PC-3 (cell line): Measurements from ENCODE around the gene EZH1. TPM values are rescaled to one million over a fixed set of nuclear protein-coding genes. Genes with fewer than 3 reads are reported as not detected.

ENCODE experiments used
- ATAC-seq: fragments of 200-7000 bp; cut with Tn5 transposase; 2 replicates; pipeline ENCODE4 v1.9.1; 2020; ENCODE audit warnings: mild to moderate bottlenecking, moderate library complexity
- BruUV-seq: library from RNA; stranded (reverse); fragments of 400-500 nt; replicated peaks from 2 replicates; lab custom pipeline; 2021; lab: Mats Ljungman, UMichigan
- CTCF ChIA-PET: fragments of 300-600 bp; sonication (Branson Sonifier 250); formaldehyde crosslinking; loops from one replicate; lab custom pipeline; 2022; ENCODE audit warnings: antibody characterized with exemption; lab: Charles Lee
- POLR2A ChIA-PET: fragments of 300-600 bp; sonication (Branson Sonifier 250); formaldehyde crosslinking; loops from one replicate; lab custom pipeline; 2022; ENCODE audit warnings: antibody characterized with exemption; ENCODE audit not compliant: unreplicated experiment; lab: Charles Lee
- DNase-seq: peaks from one replicate; pipeline ENCODE4 v3.0.0-alpha.2; 2015
- H2AFZ ChIP-seq: fragments of 300-600 bp; sonication (generic); 2 replicates; pipeline ENCODE4 v1.6.0; 2016; ENCODE audit warnings: antibody characterized with exemption, low read length
- H3F3A ChIP-seq: fragments of 300-600 bp; sonication (generic); one replicate; pipeline ENCODE4 v1.6.0; 2017; ENCODE audit warnings: antibody characterized with exemption, low read length, control low read depth, mild to moderate bottlenecking; ENCODE audit not compliant: unreplicated experiment
- H3K27ac ChIP-seq: fragments of 300-600 bp; sonication (generic); 2 replicates; pipeline ENCODE4 v1.5.1; 2016; ENCODE audit warnings: mild to moderate bottlenecking, low read length
- H3K27me3 ChIP-seq: fragments of 300-600 bp; sonication (generic); 2 replicates; pipeline ENCODE4 v1.6.1; 2016; ENCODE audit warnings: low read length, mixed read lengths
- H3K36me3 ChIP-seq: fragments of 300-600 bp; sonication (generic); 2 replicates; pipeline ENCODE4 v1.6.1; 2016; ENCODE audit warnings: low read depth, mixed run types, low read length, mixed read lengths
- H3K4me1 ChIP-seq: fragments of 300-600 bp; sonication (generic); 2 replicates; pipeline ENCODE4 v1.5.1; 2016; ENCODE audit warnings: low read length; ENCODE audit not compliant: insufficient read depth
- H3K4me2 ChIP-seq: fragments of 300-600 bp; sonication (generic); 2 replicates; pipeline ENCODE4 v1.6.0; 2016; ENCODE audit warnings: low read length
- H3K4me3 ChIP-seq: fragments of 300-600 bp; sonication (generic); 2 replicates; pipeline ENCODE4 v1.5.1; 2016; ENCODE audit warnings: mild to moderate bottlenecking, low read length, mixed read lengths
- H3K79me2 ChIP-seq: fragments of 300-600 bp; sonication (generic); 2 replicates; pipeline ENCODE4 v1.6.1; 2017; ENCODE audit warnings: low read length, mixed read lengths
- H3K9ac ChIP-seq: fragments of 300-600 bp; sonication (generic); 2 replicates; pipeline ENCODE4 v1.6.0; 2016; ENCODE audit warnings: mild to moderate bottlenecking, low read length
- H3K9me2 ChIP-seq: fragments of 300-600 bp; sonication (generic); replicated peaks from 2 replicates; pipeline ENCODE4 v1.6.1; 2016; ENCODE audit warnings: mixed run types, low read length, mixed read lengths
- H3K9me3 ChIP-seq: fragments of 300-600 bp; sonication (generic); 2 replicates; pipeline ENCODE4 v1.6.1; 2016; ENCODE audit warnings: low read length, mixed read lengths
- H4K20me1 ChIP-seq: fragments of 300-600 bp; sonication (generic); 2 replicates; pipeline ENCODE4 v1.6.1; 2016; ENCODE audit warnings: low read length, mixed read lengths
- CTCF ChIP-seq: fragments of 300-600 bp; sonication (generic); conservative IDR thresholded peaks from 2 replicates; pipeline ENCODE4 v1.5.1; 2017; ENCODE audit warnings: antibody characterized with exemption, low read depth, mild to moderate bottlenecking, low read length
- EZH2 ChIP-seq: fragments of 300-600 bp; sonication (generic); IDR thresholded peaks from one replicate; pipeline ENCODE4 v1.6.1; 2017; ENCODE audit warnings: antibody characterized with exemption, mild to moderate bottlenecking, low read length; ENCODE audit not compliant: unreplicated experiment
- EZH2phosphoT487 ChIP-seq: fragments of 300-600 bp; sonication (generic); IDR thresholded peaks from 2 replicates; pipeline ENCODE4 v1.6.1; 2018; ENCODE audit warnings: mild to moderate bottlenecking, antibody characterized with exemption, low read length, borderline replicate concordance
- intact Hi-C: fragments of 100-400 bp; cut with micrococcal nuclease; formaldehyde crosslinking; loops from 2 replicates; pipeline ENCODE4 v1.9.0; 2023
- total RNA-seq: library from RNA; depleted of rRNA; stranded (reverse); fragments of >200 nt; gene quantifications from 2 replicates; pipeline ENCODE4 v1.2.3, GENCODE V29; 2014

The EZH1 gene
- total RNA-seq, 1 experiment from 2014 or later, result 5.8 TPM

DNA sequence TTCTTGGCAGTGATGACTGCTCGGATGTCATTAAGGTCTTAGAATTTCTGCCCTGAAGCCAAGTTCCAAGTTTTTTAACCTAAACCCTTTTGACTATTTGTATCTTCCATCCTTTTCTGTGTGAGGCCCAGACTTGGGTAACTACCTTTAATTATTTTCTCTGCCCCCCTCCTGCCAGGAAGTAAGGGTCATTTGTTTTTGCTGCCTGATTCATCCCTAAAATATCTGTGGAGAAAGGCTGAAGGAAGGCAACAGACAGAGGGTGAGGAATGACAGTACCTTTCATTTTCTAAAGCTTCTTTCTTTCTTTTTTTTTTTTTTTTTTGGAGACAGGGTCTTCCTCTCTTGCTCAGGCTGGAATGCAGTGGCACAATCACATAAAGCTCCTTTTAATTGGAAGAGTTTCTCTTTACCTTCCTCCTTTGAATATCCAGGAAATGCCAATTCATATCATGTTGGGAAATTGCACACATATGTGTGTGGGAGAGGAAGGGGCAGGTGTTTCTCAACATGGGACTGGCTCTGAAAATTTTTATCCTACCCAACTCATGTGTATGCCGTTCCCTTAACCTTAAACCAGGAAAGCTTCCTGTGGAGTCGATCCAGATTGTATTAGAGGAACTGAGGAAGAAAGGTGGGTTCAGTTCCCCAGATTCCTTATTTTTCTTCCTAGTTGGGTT is 29.4 kb upstream of the EZH1 start:
- H3K27me3 ChIP-seq, result no peaks in the 10 kb centered on the region
- intact Hi-C loops, result loop anchor here (2.0 kb wide), 1 partner anchor 29 kb away; no protein-coding TSS in a partner anchor
- TF ChIP-seq EZH2phosphoT487 (no peak), EZH2 (no peak), CTCF (no peak)
- no peaks in the 10 kb centered on the region; the same call in 1 of the 2 replicates for H3K36me3 ChIP-seq
- no TSS peak for BruUV-seq
- no peaks in the 10 kb centered on the region for H3K9me3 ChIP-seq
- ChIA-PET CTCF (interaction anchor here (1.9 kb wide), 1 partner anchor 11 kb away, joined by 5 read pairs; no protein-coding TSS in a partner anchor), POLR2A (interaction anchor here (0.5 to 1.0 kb wide), 3 partner anchors 9 to 224 kb away, joined by 3 to 7 read pairs (median 5); partner anchors contain the start of gene RPL27)
- ATAC-seq (peak; percentile 78), DNase-seq (peak; percentile 61)
- H3K4me2 ChIP-seq, result peak overlapping the region; percentile 99
- no peaks in the 10 kb centered on the region for H4K20me1 ChIP-seq
- peak overlapping the region; percentile 99 for H3K4me3 ChIP-seq
- H3K27ac ChIP-seq, result peak overlapping the region; percentile 81
- H3K79me2 ChIP-seq, result peaks cover 26% of the 10 kb centered on the region
- H3K4me1 ChIP-seq, result peaks cover 16% of the 10 kb centered on the region
- peak overlapping the region; percentile 97 for H3K9ac ChIP-seq
- H2AFZ ChIP-seq, result no peak overlapping the region
- peaks cover 7% of the 10 kb centered on the region for H3F3A ChIP-seq
- H3K9me2 ChIP-seq, result no peaks in the 10 kb centered on the region

GRCh38 chr17:42773290-42774035 is 28.6 kb upstream of the EZH1 start, which contains the start of gene VPS25:
Gene VPS25, plus strand, starts transcription at chr17:42773449. Its CDS starts 27 bp downstream, at chr17:42773476.
- H3K4me1 ChIP-seq, result peaks cover 14% of the 10 kb centered on the region
- ChIA-PET POLR2A (interaction anchor here (0.5 to 1.0 kb wide), 4 partner anchors 8 to 1084 kb away, joined by 3 to 8 read pairs (median 5); no protein-coding TSS in a partner anchor), CTCF (interaction anchor here (1.9 kb wide), 1 partner anchor 10 kb away, joined by 5 read pairs; no protein-coding TSS in a partner anchor)
- BruUV-seq, result TSS peak; percentile 85
- peaks cover 26% of the 10 kb centered on the region for H3K79me2 ChIP-seq
- peak within 1 kb of the TSS; percentile 99 for H3K4me2 ChIP-seq
- TF ChIP-seq CTCF, result no peak
- no peak for TF ChIP-seq EZH2phosphoT487
- TF ChIP-seq EZH2, result no peak
- H3F3A ChIP-seq, result peaks cover 7% of the 10 kb centered on the region
- H3K36me3 ChIP-seq, result no peaks in the 10 kb centered on the region; the same call in 1 of the 2 replicates
- no peaks in the 10 kb centered on the region for H3K27me3 ChIP-seq
- no peaks in the 10 kb centered on the region for H3K9me2 ChIP-seq
- no peaks in the 10 kb centered on the region for H3K9me3 ChIP-seq
- DNase-seq (peak; percentile 83), ATAC-seq (peak; percentile 84)
- peak within 1 kb of the TSS; percentile 99 for H3K4me3 ChIP-seq
- H2AFZ ChIP-seq, result peak within 1 kb of the TSS; percentile 96
- H3K9ac ChIP-seq, result peak within 1 kb of the TSS; percentile 97
- no peaks in the 10 kb centered on the region for H4K20me1 ChIP-seq
- intact Hi-C loops, result loop anchor here (2.0 kb wide), 1 partner anchor 29 kb away; no protein-coding TSS in a partner anchor
- peak within 1 kb of the TSS; percentile 81 for H3K27ac ChIP-seq
